GM12878 (cell line): ENCODE measurements around the gene KIDINS220. TPM values are rescaled to one million over a fixed set of nuclear protein-coding genes. Genes with fewer than 3 reads are reported as not detected.

Experiments
- ATAC-seq: fragments of 200-7000 bp; cut with Tn5 transposase; 3 replicates; pipeline ENCODE4 v1.9.1; 2020; ENCODE audit warnings: mild to moderate bottlenecking, moderate library complexity
- BruUV-seq: library from RNA; stranded (reverse); fragments of 400-500 nt; replicated peaks from 2 replicates; lab custom pipeline; 2021; lab: Mats Ljungman, UMichigan
- CTCF ChIA-PET: fragments of 300-600 bp; sonication (Branson Sonifier 250); formaldehyde crosslinking; extraction: SDS; loops from one replicate; lab custom pipeline; 2021; ENCODE audit warnings: inconsistent platforms; lab: Yijun Ruan, JAX
- POLR2A ChIA-PET: fragments of 350-600 bp; formaldehyde crosslinking; extraction: SDS; loops from one replicate; lab custom pipeline; 2021; ENCODE audit warnings: inconsistent platforms; lab: Charles Lee
- RAD21 ChIA-PET: fragments of 300-600 bp; sonication (Branson Sonifier 250); formaldehyde crosslinking; loops from one replicate; lab custom pipeline; 2023; ENCODE audit warnings: antibody characterized with exemption; ENCODE audit not compliant: unreplicated experiment; lab: Charles Lee
- SMC1A ChIA-PET: fragments of 300-600 bp; sonication (Branson Sonifier 250); formaldehyde crosslinking; loops from one replicate; lab custom pipeline; 2023; ENCODE audit not compliant: unreplicated experiment, uncharacterized antibody; lab: Charles Lee
- DNase-seq: peaks from one replicate; pipeline ENCODE4 v3.0.0-alpha.2; 2011; ENCODE audit warnings: low read depth, low spot score
- FAIRE-seq: peaks from 3 replicates; lab custom pipeline; 2011; peaks lifted over from hg19 to GRCh38; lab: Jason Lieb, UNC
- H2AFZ ChIP-seq: 2 replicates; pipeline ENCODE4 v1.6.0; 2011; ENCODE audit warnings: low read depth, low read length, control low read depth; ENCODE audit not compliant: control insufficient read depth
- H3K27ac ChIP-seq: 2 replicates; pipeline ENCODE4 v1.5.1; 2011; ENCODE audit warnings: control low read depth; ENCODE audit not compliant: control insufficient read depth, insufficient read depth
- H3K27me3 ChIP-seq, 2 experiments: replicated peaks in 1 of 2; 2 replicates each; pipeline versions ENCODE4 v1.6.0 to v1.6.1; 2011; ENCODE audit warnings: low read length in 1 of 2; ENCODE audit not compliant: control insufficient read depth in 2 of 2, insufficient read depth in 2 of 2
- H3K36me3 ChIP-seq, 2 experiments: 2 replicates each; pipeline ENCODE4 v1.5.1; 2011; ENCODE audit warnings: low read length in 1 of 2; ENCODE audit not compliant: control insufficient read depth in 2 of 2, insufficient read depth in 2 of 2
- H3K4me1 ChIP-seq: 2 replicates; pipeline ENCODE4 v1.6.1; 2011; ENCODE audit warnings: mild to moderate bottlenecking, low read length, moderate library complexity, mixed read lengths; ENCODE audit not compliant: control insufficient read depth, insufficient read depth
- H3K4me2 ChIP-seq: 2 replicates; pipeline ENCODE4 v1.6.0; 2011; ENCODE audit warnings: control low read depth; ENCODE audit not compliant: control insufficient read depth, insufficient read depth
- H3K4me3 ChIP-seq: fragments of 200-600 bp; sonication (generic); 2 replicates; pipeline ENCODE4 v1.5.1; 2016
- H3K79me2 ChIP-seq: 2 replicates; pipeline ENCODE4 v1.6.0; 2011; ENCODE audit warnings: low read length; ENCODE audit not compliant: control insufficient read depth, insufficient read depth
- H3K9ac ChIP-seq: 2 replicates; pipeline ENCODE4 v1.8.0; 2011; ENCODE audit warnings: low read length, control low read depth, mixed read lengths; ENCODE audit not compliant: control insufficient read depth, insufficient read depth
- H3K9me3 ChIP-seq: replicated peaks from 3 replicates; pipeline ENCODE4 v1.5.1; 2011; ENCODE audit warnings: mild to moderate bottlenecking, low read length; ENCODE audit not compliant: control insufficient read depth, insufficient read depth
- H4K20me1 ChIP-seq: 2 replicates; pipeline ENCODE4 v1.6.0; 2011; ENCODE audit not compliant: control insufficient read depth, insufficient read depth
- ATF7 ChIP-seq: fragments of 450-650 bp; IDR thresholded peaks from 2 replicates; pipeline ENCODE4 v1.6.1; 2016; ENCODE audit warnings: low read depth, mild to moderate bottlenecking
- BRCA1 ChIP-seq: IDR thresholded peaks from 2 replicates; pipeline ENCODE4 v1.6.1; 2011; ENCODE audit warnings: low read depth, low read length, improper control_type of control experiment
- ESRRA ChIP-seq: IDR thresholded peaks from 2 replicates; pipeline ENCODE4 v1.6.1; 2012; ENCODE audit warnings: mild to moderate bottlenecking, low read length, improper control_type of control experiment
- MTA3 ChIP-seq: IDR thresholded peaks from 2 replicates; pipeline ENCODE4 v1.6.1; 2012; ENCODE audit warnings: low read length, inconsistent platforms, borderline replicate concordance
- RAD21 ChIP-seq: IDR thresholded peaks from 2 replicates; pipeline ENCODE4 v1.6.1; 2011; ENCODE audit warnings: mild to moderate bottlenecking, low read depth, low read length, moderate library complexity; ENCODE audit not compliant: insufficient read depth
- SMC3 ChIP-seq: IDR thresholded peaks from 2 replicates; pipeline ENCODE4 v1.6.1; 2011; ENCODE audit warnings: low read length, improper control_type of control experiment, borderline replicate concordance
- WGBS: methylation state at CpG from one replicate; pipeline ENCODE4 v1.1.6; 2016; ENCODE audit warnings: low lambda C conversion rate; ENCODE audit not compliant: insufficient replicate concordance, insufficient coverage; ENCODE audit errors: missing lambda C conversion rate; 5-methylcytosine and 5-hydroxymethylcytosine counted together
- in situ Hi-C: fragments of 300-500 bp; cut with MboI; formaldehyde crosslinking; loops from 9 replicates; pipeline ENCODE4 v1.14.3; 2018; ENCODE audit warnings: mixed read lengths
- intact Hi-C: fragments of 100-400 bp; cut with micrococcal nuclease; formaldehyde crosslinking; loops from one replicate; pipeline ENCODE4 v1.14.2; 2022; ENCODE audit not compliant: unreplicated experiment
- polyA plus RNA-seq, 11 experiments: library from polyadenylated mRNA; depleted of rRNA in 4 of 11; unstranded in 6 of 11; stranded (reverse) in 5 of 11; fragments of >200 nt; fragmentation: Nextera tagmentation in 4 of 11; fragmentation: Illumina TruSeq in 1 of 11; extraction: Ambion mirVana in 4 of 11; extraction: Trizol in 1 of 11; gene quantifications; 1 replicate in 1 of 11; 2 replicates in 10 of 11; pipeline versions ENCODE4 v1.2.1 to v1.2.3, GENCODE V29; 2011 to 2016; ENCODE audit warnings: inconsistent platforms in 2 of 11, missing spikeins in 2 of 11, low read depth in 1 of 11
- total RNA-seq, 4 experiments: library from RNA; depleted of rRNA in 3 of 4; stranded (reverse); fragments of >200 nt in 3 of 4; fragmentation: Illumina TruSeq in 1 of 4; extraction: Trizol in 1 of 4; gene quantifications; 2 replicates each; pipeline versions ENCODE4 v1.2.1 to v1.2.3, GENCODE V29; 2013 to 2021
- TF ChIP-seq, protein P1 (sequence below), 3 experiments: IDR thresholded peaks in 2 of 3; conservative IDR thresholded peaks in 1 of 3; 2 replicates each; pipeline ENCODE4 v1.5.1; 2011; ENCODE audit warnings: low read depth in 3 of 3, low read length in 3 of 3, mild to moderate bottlenecking in 3 of 3, control low read depth in 2 of 3, moderate library complexity in 2 of 3, inconsistent platforms in 1 of 3, mixed read lengths in 1 of 3; ENCODE audit not compliant: control insufficient read depth in 2 of 3, insufficient read depth in 1 of 3; ENCODE audit errors: extremely low read depth in 1 of 3

Gene KIDINS220
- total and polyA plus RNA-seq, 10 of the 15 experiments (the other 5 are each of a cell fraction or from before 2014, with no cell fraction given): 6.0 to 31.2 (median 16.0) TPM

- TF ChIP-seq ESRRA (no peak), BRCA1 (no peak)
Observed at GRCh38 chr2:8876628-8877027, 39.2 kb upstream of the KIDINS220 start (continued).

GRCh38 chr2:8872821-8873432 is 35.5 kb upstream of the KIDINS220 start:
- DNase-seq (peak; percentile 17), ATAC-seq (peak; percentile 80), FAIRE-seq (no peak)
- Histone ChIP-seq H3K27me3 (no peaks in the 10 kb centered on the region), H3K79me2 (no peaks in the 10 kb centered on the region), H3K9ac (no peak overlapping the region), H3K9me3 (no peaks in the 10 kb centered on the region), H2AFZ (no peak overlapping the region), H4K20me1 (no peaks in the 10 kb centered on the region), H3K4me1 (peaks cover 10% of the 10 kb centered on the region; the same call in 1 of the 2 replicates), H3K36me3 (no peaks in the 10 kb centered on the region), H3K4me2 (no peak overlapping the region; the same call in 1 of the 2 replicates), H3K4me3 (no peak overlapping the region), H3K27ac (no peak overlapping the region)
- SMC1A ChIA-PET: interaction anchor here (0.7 to 3.4 kb wide), 27 partner anchors 12 to 1271 kb away, joined by 3 to 30 read pairs (median 4); partner anchors contain the start of gene MBOAT2
- WGBS: 38% methylated on average over 11 of the region's 11 CpGs
- intact Hi-C loops: loop anchor here (1.0 to 5.0 kb wide), 4 partner anchors 114 to 266 kb away; partner anchors contain the start of gene MBOAT2
- RAD21 ChIA-PET: interaction anchor here (0.6 to 2.8 kb wide), 21 partner anchors 9 to 271 kb away, joined by 3 to 27 read pairs (median 3); no protein-coding TSS in a partner anchor
- CTCF ChIA-PET: interaction anchor here (0.6 to 5.4 kb wide), 32 partner anchors 9 to 782 kb away, joined by 3 to 98 read pairs (median 3); no protein-coding TSS in a partner anchor
- POLR2A ChIA-PET: no interaction called here
- no TSS peak for BruUV-seq
- in situ Hi-C loops: loop anchor here (5.0 kb wide), 1 partner anchor 264 kb away; no protein-coding TSS in a partner anchor
- peak; percentile 70; the same call in 1 of the 2 replicates for TF ChIP-seq SMC3
- TF ChIP-seq, protein P1, sequence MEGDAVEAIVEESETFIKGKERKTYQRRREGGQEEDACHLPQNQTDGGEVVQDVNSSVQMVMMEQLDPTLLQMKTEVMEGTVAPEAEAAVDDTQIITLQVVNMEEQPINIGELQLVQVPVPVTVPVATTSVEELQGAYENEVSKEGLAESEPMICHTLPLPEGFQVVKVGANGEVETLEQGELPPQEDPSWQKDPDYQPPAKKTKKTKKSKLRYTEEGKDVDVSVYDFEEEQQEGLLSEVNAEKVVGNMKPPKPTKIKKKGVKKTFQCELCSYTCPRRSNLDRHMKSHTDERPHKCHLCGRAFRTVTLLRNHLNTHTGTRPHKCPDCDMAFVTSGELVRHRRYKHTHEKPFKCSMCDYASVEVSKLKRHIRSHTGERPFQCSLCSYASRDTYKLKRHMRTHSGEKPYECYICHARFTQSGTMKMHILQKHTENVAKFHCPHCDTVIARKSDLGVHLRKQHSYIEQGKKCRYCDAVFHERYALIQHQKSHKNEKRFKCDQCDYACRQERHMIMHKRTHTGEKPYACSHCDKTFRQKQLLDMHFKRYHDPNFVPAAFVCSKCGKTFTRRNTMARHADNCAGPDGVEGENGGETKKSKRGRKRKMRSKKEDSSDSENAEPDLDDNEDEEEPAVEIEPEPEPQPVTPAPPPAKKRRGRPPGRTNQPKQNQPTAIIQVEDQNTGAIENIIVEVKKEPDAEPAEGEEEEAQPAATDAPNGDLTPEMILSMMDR (IDR thresholded peaks at IDR 0.05 in 2 of 3, conservative IDR thresholded peaks at IDR 0.05 in 1 of 3; ENCODE audit: control insufficient read depth in 2 of 3, extremely low read depth in 1 of 3, insufficient read depth in 1 of 3, low read depth in 3 of 3, low read length in 3 of 3): peak; percentile 54 to 62 (median 61)
- TF ChIP-seq ATF7: peak; percentile 40; the same call in 1 of the 2 replicates
- TF ChIP-seq RAD21: peak; percentile 65
- TF ChIP-seq MTA3: no peak
